Vagina (tissue), 2 donors: ENCODE data around the gene CHST14. TPM values are rescaled to one million over a fixed set of nuclear protein-coding genes. Genes with fewer than 3 reads are reported as not detected.
"Not testable (repeated sequence)": the region's sequence is repeated elsewhere in the genome, so short reads cannot be mapped to it uniquely, and the experiment has no call there.

Experiments used
- DNase-seq, 2 donors: peaks; one replicate each; pipeline ENCODE4 v3.0.0-alpha.2; 2017; ENCODE audit errors: extremely low spot score in 2 of 2
- H3K27ac ChIP-seq: fragments of 200-600 bp; sonication (generic); one replicate; pipeline ENCODE4 v1.5.1; 2019
- H3K27me3 ChIP-seq: fragments of 200-600 bp; sonication (generic); one replicate; pipeline ENCODE4 v1.5.1; 2019
- H3K36me3 ChIP-seq, 2 donors: fragments of 200-600 bp; sonication (generic); one replicate each; pipeline ENCODE4 v1.5.1; 2017 to 2019
- H3K4me1 ChIP-seq: fragments of 200-600 bp; sonication (generic); one replicate; pipeline ENCODE4 v1.5.1; 2019
- H3K4me3 ChIP-seq, 2 donors: fragments of 200-600 bp; sonication (generic); 1 replicate in 1 of 2; 2 replicates in 1 of 2; pipeline ENCODE4 v1.5.1; 2016 to 2019
- H3K9me3 ChIP-seq: fragments of 200-600 bp; sonication (generic); one replicate; pipeline ENCODE4 v1.5.1; 2019
- CTCF ChIP-seq, 3 experiments: fragments of 450-650 bp in 2 of 3; fragments of 200-600 bp in 1 of 3; sonication (generic) in 1 of 3; IDR thresholded peaks; one replicate each; pipeline ENCODE4 v1.5.1; 2017 to 2019; ENCODE audit warnings: antibody characterized with exemption in 3 of 3, mild to moderate bottlenecking in 2 of 3, moderate library complexity in 2 of 3
- POLR2A ChIP-seq, 2 donors: fragments of 450-650 bp; IDR thresholded peaks; one replicate each; pipeline ENCODE4 v1.6.1; 2017; ENCODE audit warnings: antibody characterized with exemption in 2 of 2, mild to moderate bottlenecking in 2 of 2, moderate library complexity in 2 of 2
- POLR2AphosphoS5 ChIP-seq, 2 donors: sonication (generic); formaldehyde crosslinking; IDR thresholded peaks; one replicate each; pipeline ENCODE4 v1.9.0; 2017; ENCODE audit warnings: antibody characterized with exemption in 2 of 2, mild to moderate bottlenecking in 2 of 2, low read depth in 1 of 2; ENCODE audit not compliant: insufficient read depth in 1 of 2
- intact Hi-C: fragments of 100-400 bp; cut with DNase I; formaldehyde crosslinking; loops from one replicate; pipeline ENCODE4 v1.15.1; 2023
- total RNA-seq: library from RNA; depleted of rRNA; stranded (reverse); fragments of >200 nt; gene quantifications from one replicate; pipeline ENCODE4 v1.2.3, GENCODE V29; 2016

CHST14 gene
- total RNA-seq, 1 donor from 2014 or later, result 8.6 TPM

- intact Hi-C loops, result no loop called here
- no peak for DNase-seq
- TF ChIP-seq CTCF (IDR thresholded peaks at IDR 0.05), result no peak
- TF ChIP-seq POLR2A (IDR thresholded peaks at IDR 0.05), result no peak
- no peak for TF ChIP-seq POLR2AphosphoS5 (IDR thresholded peaks at IDR 0.05; ENCODE audit: insufficient read depth in 1 of 2, low read depth in 1 of 2)
- Histone ChIP-seq H3K27me3 (no peaks in the 10 kb centered on the region), H3K9me3 (no peaks in the 10 kb centered on the region), H3K4me3 (no peak overlapping the region), H3K36me3 (no peaks in the 10 kb centered on the region), H3K27ac (no peak overlapping the region), H3K4me1 (peaks cover 61% of the 10 kb centered on the region)
Observed at GRCh38 chr15:40451527-40452158, 19.1 kb upstream of the CHST14 start.

GRCh38 chr15:40452296-40453090 lies 18.3 kb upstream of the CHST14 start:
- intact Hi-C loops, result no loop called here
- TF ChIP-seq POLR2A (IDR thresholded peaks at IDR 0.05) (no peak), CTCF (IDR thresholded peaks at IDR 0.05) (no peak), POLR2AphosphoS5 (IDR thresholded peaks at IDR 0.05; ENCODE audit: insufficient read depth in 1 of 2, low read depth in 1 of 2) (no peak)
- H3K27me3 ChIP-seq, result no peaks in the 10 kb centered on the region
- H3K4me3 ChIP-seq, result no peak overlapping the region
- H3K9me3 ChIP-seq, result no peaks in the 10 kb centered on the region
- peaks cover 68% of the 10 kb centered on the region for H3K4me1 ChIP-seq
- no peak for DNase-seq
- no peaks in the 10 kb centered on the region for H3K36me3 ChIP-seq
- no peak overlapping the region for H3K27ac ChIP-seq

- intact Hi-C loops, H3K9me3 ChIP-seq, DNase-seq, H3K4me3 ChIP-seq, H3K27ac ChIP-seq, H3K36me3 ChIP-seq, H3K27me3 ChIP-seq: not testable (repeated sequence)
- peaks cover 68% of the 10 kb centered on the region for H3K4me1 ChIP-seq
Observed at GRCh38 chr15:40453941-40454340, 16.8 kb upstream of the CHST14 start.

GRCh38 chr15:40454904-40455391 lies 15.8 kb upstream of the CHST14 start:
- Histone ChIP-seq H3K9me3 (no peaks in the 10 kb centered on the region), H3K4me1 (peaks cover 68% of the 10 kb centered on the region), H3K36me3 (peaks cover 0 to 15% of the 10 kb centered on the region in 2 donors), H3K27ac (no peak overlapping the region), H3K27me3 (no peaks in the 10 kb centered on the region), H3K4me3 (no peak overlapping the region)
- intact Hi-C loops, result no loop called here
- no peak for TF ChIP-seq POLR2AphosphoS5 (IDR thresholded peaks at IDR 0.05; ENCODE audit: insufficient read depth in 1 of 2, low read depth in 1 of 2)
- no peak for DNase-seq

- H3K9me3 ChIP-seq, result no peaks in the 10 kb centered on the region
- no peak for DNase-seq
- TF ChIP-seq POLR2AphosphoS5 (IDR thresholded peaks at IDR 0.05; ENCODE audit: insufficient read depth in 1 of 2, low read depth in 1 of 2) (no peak), POLR2A (IDR thresholded peaks at IDR 0.05) (no peak), CTCF (IDR thresholded peaks at IDR 0.05) (no peak)
- intact Hi-C loops, result no loop called here
- no peak overlapping the region for H3K27ac ChIP-seq
- no peak overlapping the region for H3K4me3 ChIP-seq
- H3K36me3 ChIP-seq, result peaks cover 0 to 16% of the 10 kb centered on the region in 2 donors
- H3K4me1 ChIP-seq, result peaks cover 61% of the 10 kb centered on the region
- no peaks in the 10 kb centered on the region for H3K27me3 ChIP-seq
Observed at GRCh38 chr15:40456299-40456712, 14.5 kb upstream of the CHST14 start.

- Histone ChIP-seq H3K4me3 (no peak overlapping the region), H3K27me3 (no peaks in the 10 kb centered on the region), H3K9me3 (no peaks in the 10 kb centered on the region), H3K4me1 (peaks cover 56% of the 10 kb centered on the region), H3K36me3 (peaks cover 0 to 18% of the 10 kb centered on the region in 2 donors), H3K27ac (no peak overlapping the region)
- TF ChIP-seq POLR2AphosphoS5 (IDR thresholded peaks at IDR 0.05; ENCODE audit: insufficient read depth in 1 of 2, low read depth in 1 of 2), result no peak
- TF ChIP-seq CTCF (IDR thresholded peaks at IDR 0.05), result no peak
- no peak for DNase-seq
- intact Hi-C loops, result no loop called here
Observed at GRCh38 chr15:40456738-40457137, 14.0 kb upstream of the CHST14 start.
